HG03045 (cell line): ENCODE measurements around the gene ADGRG6.
"Not testable (repeated sequence)": the region's sequence is repeated elsewhere in the genome, so short reads cannot be mapped to it uniquely, and the experiment has no call there.

ENCODE experiments used
- ATAC-seq: cut with Tn5 transposase; IDR thresholded peaks from one replicate; pipeline ENCODE4 v1.9.1; 2021; ENCODE audit warnings: mild to moderate bottlenecking, moderate library complexity; ENCODE audit not compliant: unreplicated experiment

Gene ADGRG6

DNA sequence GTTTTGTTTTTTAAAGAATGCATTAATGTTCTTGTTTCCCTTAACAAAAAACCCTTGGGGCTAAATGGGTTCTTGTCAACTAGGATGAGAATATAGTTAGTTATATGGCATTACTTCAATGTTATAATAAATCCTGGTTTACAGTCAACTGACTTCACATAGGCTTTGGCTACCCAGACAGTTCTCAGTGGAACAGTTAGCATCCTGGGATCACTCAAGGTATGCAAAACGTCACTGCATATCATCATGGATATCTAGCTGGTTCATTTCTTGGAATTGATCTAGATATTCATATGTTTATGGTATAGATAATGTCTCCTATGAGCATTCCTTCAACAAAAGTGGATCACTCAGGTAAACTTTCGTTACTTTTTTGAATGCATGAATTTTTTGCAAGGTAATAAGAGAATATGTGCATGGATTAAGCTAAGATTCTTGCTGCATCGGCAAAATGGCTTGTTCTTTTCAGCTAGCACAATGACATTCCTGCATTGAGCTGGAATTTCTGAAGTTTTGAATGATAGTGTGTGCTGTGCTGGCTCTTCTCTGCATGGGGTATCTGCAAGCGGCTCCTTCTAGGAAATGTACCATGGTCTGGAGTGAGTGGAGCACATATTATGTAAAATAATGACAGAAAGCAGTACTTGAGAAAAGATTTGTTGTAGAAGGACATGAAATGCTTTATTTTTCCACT lies 138.9 kb downstream of the ADGRG6 start:
- no peak for ATAC-seq

DNA sequence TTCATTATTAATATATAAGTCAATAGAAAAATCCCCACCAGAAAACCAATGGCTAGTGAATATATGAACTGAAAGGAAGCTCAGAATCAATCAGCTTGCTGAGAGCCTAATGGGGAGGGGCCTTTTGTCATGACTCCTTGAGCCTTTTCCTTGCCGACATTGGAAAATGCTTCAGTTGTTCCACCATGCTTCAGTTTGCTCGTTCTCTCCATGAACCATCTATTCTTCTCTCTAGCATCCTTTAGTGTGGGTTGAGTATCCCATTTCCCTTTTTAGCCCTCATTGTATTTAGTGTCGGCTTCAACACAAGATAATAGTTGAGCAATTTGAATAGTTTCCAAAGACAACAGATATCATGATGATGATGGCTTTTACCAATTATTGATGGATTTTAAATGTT lies 139.9 kb downstream of the ADGRG6 start:
- ATAC-seq: no peak

DNA sequence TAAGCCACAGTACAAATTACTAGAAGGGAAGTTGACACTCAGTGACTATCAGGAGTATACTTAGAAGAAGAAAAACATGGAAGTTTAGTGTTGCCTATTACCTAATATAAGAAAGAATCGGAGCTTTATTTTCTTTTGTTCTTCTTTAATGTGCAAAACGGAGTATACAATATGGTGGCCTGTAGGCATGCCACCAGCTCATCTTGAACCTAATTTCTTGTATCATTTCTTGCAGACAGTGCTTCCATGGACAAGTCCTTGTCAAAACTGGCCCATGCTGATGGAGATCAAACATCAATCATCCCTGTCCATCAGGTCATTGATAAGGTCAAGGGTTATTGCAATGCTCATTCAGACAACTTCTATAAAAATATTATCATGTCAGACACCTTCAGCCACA lies 141.3 kb downstream of the ADGRG6 start:
- no peak for ATAC-seq

DNA sequence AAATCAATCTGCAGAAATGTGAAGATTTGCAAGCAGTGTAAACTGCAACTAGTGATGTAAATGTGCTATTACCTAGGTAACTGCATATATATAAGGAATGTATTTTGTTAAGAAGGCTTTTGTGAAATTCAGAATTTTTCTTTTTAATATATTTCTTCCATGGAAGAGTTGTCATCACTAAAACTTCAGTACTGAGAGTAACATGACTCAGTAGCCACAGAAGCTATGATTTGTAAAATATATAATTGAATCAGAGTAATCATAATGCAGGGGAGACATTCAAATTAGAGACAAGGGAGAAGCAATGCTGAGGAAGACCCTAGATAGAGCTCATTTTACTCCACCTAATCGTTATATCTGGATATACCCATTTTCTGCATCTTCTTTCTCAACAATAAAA lies 141.7 kb downstream of the ADGRG6 start:
- ATAC-seq: no peak

DNA sequence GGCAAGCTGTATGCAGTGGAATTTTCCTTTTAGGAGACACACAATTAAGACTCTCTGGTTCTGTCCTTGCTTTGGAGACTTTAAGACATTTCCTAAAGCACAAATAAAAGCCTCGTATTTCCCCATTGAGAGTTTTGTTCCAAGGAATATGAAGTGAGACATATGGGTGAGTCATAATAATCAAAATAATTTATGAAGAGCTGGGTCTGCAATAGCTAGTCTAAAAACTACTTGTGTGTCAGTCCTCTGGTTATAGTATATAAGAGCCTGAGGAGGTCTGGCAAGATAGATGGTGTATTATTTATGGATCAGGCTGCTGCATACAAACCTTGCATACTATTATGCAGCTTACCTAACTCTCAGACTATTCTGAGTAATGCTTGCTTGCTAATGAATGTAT lies 142.6 kb downstream of the ADGRG6 start:
- no peak for ATAC-seq

DNA sequence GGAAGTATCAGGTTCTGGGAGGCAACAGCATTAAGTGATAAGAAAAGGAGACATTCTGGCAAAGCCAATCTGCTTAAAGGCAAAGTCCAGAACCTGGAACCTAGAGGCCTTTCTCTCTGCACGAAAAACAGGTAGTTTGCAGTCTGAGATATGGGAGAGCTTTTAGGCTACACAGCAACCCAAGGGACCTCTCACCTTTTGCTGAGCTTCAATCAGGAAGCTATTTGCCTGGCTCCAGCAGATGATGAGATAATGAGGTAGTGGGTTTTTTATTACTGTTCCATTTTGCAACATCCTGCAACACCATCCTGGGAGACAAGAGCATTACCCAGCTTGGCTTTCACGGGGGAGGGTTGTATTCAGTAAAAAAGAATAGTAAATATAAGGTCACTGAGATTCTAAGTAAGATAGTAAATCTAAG lies 143.1 kb downstream of the ADGRG6 start:
- no peak for ATAC-seq

DNA sequence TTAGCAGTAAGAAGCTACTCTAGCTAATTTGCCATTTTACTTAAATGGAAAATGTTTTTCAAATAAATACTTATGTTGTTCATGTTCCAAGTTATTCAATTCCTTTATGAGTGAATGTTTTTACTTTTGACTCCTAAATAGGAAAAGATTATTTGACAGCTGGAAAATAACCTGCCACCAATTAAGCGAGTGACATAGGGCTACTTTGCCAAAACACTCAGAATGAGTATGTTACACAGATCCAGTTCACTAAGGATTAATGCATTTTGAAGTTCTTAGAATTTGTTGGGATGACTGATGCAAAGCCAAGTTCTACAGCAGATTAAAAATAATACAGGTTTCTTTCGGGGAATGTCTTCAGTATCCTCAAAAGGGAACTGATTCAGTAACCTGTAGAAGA lies 144.4 kb downstream of the ADGRG6 start:
- ATAC-seq: no peak

DNA sequence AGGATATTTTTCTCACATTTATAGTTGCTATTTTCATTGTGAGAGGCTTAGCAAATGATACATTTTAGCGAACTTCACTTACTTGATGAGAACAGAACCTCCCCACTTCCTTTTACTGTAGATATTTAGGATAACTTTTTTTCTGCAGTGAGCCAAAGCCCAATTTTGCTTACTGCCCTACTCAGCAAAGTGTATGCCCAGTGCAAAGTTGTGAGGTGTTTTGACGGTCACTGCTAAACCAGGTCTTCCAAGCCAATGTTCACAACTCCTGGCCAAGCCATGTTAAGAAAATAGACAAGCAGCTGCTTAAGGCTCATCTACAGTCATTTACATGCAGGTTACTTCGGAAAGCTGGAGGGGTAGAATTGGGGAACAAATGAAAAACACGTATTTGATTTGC lies 144.8 kb downstream of the ADGRG6 start:
- ATAC-seq: no peak

DNA sequence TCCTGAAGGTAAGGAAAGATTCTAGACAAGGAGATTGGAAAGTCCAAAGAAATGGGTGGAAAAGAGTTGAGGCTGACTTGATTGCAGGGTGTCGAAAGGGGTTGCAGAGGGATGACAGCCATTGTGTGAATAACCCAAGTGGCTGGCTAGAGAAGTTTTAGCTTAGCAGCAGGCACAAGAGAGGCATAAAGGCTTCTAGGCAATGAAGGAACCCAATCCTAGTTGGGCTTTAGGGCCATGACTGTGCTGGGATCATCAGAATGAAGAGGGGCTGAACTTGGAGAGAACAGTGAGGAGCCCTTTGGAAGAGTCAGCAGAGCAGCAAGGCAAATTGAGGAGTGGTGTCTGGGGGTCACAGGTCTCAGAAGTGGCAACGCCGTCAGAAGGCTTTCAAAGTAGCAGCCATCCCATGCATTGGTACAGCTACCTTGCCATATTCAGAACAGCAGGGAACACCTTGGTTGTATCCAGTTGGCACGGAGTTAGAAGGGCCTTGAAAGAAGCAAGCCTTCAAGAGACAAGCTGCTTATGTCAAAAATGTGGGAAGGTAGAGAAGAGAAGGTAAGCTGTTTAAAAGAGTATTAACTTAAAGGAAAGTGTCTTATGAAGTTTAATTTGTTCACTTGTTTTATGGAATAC lies 146.4 kb downstream of the ADGRG6 start:
- ATAC-seq: no peak

DNA sequence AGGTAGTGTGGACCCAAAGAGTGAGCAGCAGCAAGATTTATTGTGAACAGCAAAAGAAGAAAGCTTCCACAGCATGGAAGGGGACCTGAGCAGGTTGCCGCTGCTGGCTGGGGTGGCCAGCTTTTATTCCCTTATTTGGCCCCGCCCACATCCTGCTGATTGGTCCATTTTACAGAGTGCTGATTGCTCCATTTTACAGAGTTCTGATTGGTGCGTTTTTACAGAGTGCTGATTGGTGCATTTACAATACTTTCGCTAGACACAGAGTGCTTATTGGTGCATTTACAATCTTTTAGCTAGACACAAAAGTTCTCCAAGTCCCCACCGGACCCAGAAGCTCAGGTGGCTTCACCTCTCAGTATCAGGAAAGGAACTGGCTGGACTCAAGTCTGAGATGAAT lies 149.0 kb downstream of the ADGRG6 start:
- ATAC-seq: not testable (repeated sequence)

DNA sequence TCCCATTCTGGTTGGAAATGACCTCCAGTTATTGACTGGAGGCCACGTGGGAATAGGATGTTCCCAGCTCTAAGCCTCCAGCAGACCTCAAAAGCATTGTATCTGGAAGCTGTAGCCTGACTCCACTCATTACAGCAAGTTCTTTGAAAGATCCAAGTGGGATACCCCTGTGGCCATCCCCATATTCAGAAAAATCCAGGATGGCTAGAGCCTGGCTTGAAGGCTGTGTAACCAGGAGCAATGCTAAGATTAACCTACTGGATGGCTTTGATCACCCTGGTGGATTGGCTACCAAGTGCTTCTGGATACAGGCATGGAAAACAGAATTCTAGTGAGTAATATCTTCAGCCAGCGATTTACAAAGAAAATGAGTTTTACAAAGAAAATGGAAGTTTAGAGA lies 151.2 kb downstream of the ADGRG6 start:
- ATAC-seq: no peak

DNA sequence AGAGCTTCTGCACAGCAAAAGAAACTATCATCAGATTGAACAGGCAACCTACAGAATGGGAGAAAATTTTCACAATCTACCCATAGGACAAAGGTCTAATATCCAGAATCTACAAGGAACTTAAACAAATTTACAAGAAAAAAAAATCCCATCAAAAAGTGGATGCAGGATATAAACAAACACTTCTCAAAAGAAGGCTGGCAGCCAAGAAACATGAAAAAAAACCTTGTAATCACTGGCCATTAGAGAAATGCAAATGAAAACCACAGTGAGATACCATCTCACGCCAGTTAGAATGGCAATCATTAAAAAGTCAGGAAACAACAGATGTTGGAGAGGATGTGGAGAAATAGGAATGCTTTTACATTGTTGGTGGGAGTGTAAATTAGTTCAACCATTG lies 152.4 kb downstream of the ADGRG6 start:
- ATAC-seq: not testable (repeated sequence)

DNA sequence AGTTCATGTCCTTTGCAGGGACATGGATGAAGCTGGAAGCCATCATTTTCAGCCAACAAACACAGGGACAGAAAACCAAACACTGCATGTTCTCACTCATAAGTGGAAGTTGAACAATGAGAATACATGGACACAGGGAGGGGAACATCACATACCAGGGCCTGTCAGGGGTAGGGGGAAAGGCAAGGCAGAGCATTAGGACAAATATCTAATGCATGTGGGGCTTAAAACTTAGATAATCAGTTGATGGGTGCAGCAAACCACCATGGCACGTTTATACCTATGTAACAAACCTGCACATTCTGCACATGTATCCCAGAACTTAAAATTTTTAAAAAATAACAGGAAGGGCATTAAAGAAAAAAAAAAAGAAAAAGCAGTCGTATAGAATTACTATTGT lies 153.0 kb downstream of the ADGRG6 start:
- ATAC-seq: not testable (repeated sequence)

DNA sequence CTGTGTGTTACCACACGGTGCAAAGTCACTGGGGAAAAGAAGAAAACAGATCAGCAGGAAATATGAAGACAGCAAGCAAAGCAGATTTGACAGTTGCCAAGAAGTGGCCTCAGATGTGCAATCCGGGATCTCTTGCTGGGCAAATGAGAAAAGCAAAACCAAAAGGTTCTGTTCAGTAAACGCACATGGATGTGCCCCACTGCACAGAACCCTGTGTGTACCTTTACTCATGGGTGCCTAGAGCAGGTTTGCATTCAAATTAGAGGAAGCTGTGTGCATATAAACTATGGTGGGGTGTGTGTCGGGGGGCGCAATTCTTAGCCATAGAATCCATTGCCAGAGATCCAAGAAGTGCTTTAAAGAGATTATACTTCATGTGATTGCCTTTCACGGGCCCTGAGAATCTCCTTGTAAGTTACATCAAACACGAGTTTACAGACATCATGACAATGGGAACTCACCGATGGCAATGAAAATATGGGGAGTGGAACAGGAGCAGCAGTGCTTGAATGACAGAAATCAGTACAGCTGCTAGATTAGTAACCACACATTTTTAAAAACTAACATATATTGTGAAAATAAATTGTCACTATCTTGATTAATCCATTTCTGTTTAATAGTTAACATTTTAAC lies 154.3 kb downstream of the ADGRG6 start:
- ATAC-seq: no peak

DNA sequence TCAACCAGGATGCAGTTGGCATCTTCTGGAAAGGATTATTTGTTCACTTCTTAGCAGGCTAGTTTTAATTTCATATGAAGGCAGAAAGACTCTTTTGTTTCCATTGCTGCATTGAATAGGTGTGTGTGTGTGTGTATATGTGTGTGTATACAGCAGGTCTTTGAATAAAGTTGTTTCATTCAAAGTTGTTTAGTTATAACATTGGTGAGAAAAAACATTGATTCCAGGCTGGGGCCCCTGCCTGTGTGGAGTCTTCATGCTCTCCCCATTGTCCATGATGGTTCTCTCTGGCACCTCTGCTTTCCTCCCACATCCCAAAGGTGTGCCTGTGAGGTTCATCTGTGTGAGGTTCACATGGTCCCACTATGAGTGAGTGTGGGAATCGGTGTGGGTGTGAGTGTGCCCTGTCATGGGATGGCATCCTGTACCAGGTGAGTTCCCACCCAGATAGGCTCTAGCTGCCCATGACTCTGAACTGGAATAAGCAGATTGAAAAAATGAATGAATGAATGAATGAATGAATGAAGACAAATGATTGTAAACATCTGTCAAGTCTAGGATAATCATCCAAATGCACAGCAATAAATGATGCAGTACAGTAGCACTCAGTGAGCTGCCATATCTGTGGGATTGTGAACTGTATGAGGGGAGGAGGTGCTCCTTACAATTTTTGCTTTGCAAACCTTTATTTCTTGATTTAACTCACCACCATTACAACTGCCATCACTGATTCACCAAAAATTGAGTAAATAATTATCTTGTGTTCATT lies 156.0 kb downstream of the ADGRG6 start:
- no peak for ATAC-seq

DNA sequence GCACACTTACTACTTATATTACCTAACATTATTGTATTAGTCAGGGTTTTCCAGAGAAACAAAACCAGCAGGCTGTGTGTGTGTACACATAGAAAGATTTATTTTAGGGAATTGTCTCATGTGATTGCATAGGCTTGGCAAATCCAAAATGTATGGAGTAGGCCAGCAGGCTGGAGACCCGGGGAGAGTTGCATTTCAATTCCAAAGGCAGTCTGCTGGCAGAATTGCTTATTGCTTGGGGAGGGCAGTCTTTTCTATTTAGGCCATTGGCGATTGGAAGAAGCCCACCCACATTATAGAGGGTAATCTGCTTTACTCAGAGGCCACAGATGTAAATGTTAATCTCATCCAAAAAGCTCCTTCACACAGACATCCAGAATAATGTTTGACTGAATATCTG lies 157.0 kb downstream of the ADGRG6 start:
- ATAC-seq: no peak

DNA sequence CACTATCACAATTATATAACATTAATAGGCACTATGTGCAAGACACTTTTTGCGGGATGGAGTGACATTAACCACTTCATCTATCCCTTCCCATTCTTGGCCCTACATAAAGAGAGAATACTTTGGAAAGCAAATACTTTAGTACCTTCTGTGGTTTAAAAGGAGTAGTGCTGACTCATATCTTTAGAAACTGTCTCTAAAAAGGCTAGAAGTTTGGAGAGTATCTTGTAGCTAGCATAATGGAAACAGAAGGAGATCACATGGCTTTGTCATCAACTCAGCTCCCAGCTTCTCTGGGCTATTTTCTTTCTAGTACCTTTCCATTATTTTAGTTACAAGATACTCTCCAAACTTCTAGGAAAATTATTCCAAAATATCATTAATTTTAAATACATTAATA lies 157.5 kb downstream of the ADGRG6 start:
- no peak for ATAC-seq

DNA sequence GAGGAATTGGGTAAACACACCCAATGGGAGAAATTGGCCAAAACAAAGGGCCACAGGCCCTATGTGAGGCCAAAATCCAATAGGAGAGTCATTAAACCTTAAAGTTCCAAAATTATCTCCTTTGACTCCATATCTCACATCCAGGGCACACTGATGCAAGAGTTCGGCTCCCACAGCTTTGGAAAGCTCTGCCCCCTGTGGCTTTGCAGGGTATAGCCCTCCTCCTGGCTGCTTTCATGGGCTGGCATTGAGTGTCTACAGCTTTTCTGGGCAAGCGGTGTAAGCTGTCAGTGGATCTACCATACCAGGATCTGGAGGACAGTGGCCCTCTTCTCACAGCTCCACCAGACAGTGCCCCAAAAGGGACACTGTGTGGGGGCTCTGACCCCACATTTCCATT lies 160.5 kb downstream of the ADGRG6 start:
- ATAC-seq: no peak

DNA sequence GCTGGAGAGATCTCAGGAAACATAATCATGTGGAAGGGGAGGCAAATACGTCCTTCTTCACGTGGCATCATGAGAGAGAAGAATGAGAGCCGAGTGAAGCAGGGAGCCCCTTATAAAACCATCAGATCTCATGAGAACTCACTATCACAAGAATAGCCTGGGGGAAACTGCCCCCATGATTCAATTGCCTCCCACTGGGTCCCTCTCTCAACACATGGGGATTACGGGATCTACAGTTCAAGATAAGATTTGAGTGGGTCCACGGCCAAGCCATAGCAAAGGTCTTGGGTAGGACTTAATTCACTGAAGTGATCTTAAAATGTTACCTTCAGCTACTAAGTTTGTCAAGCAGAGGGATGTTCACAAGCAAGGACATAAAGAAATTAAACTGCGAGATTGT lies 162.2 kb downstream of the ADGRG6 start:
- no peak for ATAC-seq

DNA sequence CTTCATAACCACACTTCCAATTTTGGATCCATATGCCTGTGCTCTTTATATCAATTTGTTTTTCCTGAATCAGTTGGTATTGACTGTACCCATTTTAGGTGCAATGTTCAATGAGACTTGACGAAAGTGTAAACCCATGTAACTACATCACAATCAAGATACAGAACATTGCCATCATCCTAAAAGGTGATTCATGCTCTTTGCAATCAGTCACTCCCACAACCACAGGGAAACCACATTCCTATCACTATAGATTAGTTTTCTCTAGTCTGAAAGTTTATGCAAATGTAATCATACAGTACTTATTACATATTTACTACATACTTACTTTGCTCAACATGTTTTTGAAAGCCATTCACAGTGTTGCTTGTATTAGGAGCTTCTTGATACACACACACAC lies 167.4 kb downstream of the ADGRG6 start:
- no peak for ATAC-seq

DNA sequence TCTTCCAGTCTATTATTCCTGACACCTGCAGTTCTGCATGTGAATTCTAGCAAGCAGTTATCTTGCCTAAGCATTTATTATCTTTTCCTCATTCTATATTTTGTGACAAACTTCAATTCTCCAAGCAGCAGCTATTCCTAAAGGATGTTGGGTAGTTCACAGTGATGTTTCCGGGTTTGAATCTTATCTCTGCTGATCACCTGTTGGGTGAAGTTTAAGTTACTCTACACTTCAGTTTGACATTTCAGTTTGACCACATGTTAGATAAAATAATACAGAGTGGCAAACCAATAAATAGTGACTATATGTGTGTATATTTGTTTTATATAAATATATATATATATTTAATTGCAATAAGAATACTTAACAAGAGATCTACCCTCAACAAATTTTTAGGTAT lies 168.6 kb downstream of the ADGRG6 start:
- no peak for ATAC-seq
